Measurements from ENCODE around the gene MAP3K4.

The MAP3K4 gene

DNA sequence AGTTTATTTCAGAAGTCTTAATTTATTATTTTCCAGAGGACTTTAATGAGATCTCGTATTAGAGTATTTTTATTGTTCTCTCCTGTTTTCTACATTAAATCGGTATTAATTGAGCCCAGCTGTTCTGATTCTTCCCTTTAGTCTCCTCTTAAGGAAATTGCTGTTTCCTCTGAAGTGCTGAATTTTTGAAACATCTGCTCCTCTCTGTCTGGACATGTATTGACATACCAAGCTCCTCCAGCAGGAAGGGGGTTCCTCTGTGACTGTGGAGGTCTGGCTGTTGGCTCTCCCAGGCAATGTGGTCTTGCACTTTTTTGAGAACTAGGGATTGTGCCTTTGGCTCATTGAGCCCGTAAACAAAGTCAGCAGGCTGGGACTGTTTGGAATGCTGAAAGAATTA lies 74.9 kb downstream of the MAP3K4 start:
- H3K9me3 ChIP-seq: no peaks in the 10 kb centered on the region
- no peak for TF ChIP-seq CTCF (IDR thresholded peaks at IDR 0.05; ENCODE audit: low read depth, low read length)
- DNase-seq: no peak

GRCh38 chr6:161067749-161068148 lies 76.2 kb downstream of the MAP3K4 start:
- Histone ChIP-seq H3K4me3 (ENCODE audit: low read depth, low read length) (no peak overlapping the region), H3K4me1 (peaks cover 18% of the 10 kb centered on the region), H3K9me3 (no peaks in the 10 kb centered on the region), H3K27me3 (no peaks in the 10 kb centered on the region), H3K36me3 (no peaks in the 10 kb centered on the region)
- DNase-seq: no peak
- no peak for TF ChIP-seq CTCF (IDR thresholded peaks at IDR 0.05; ENCODE audit: low read depth, low read length)

More for the DNA sequence above, 74.9 kb downstream of the MAP3K4 start:
- Histone ChIP-seq H3K36me3 (no peaks in the 10 kb centered on the region), H3K27me3 (no peaks in the 10 kb centered on the region), H3K4me1 (peaks cover 18% of the 10 kb centered on the region), H3K4me3 (ENCODE audit: low read depth, low read length) (no peak overlapping the region)

DNA sequence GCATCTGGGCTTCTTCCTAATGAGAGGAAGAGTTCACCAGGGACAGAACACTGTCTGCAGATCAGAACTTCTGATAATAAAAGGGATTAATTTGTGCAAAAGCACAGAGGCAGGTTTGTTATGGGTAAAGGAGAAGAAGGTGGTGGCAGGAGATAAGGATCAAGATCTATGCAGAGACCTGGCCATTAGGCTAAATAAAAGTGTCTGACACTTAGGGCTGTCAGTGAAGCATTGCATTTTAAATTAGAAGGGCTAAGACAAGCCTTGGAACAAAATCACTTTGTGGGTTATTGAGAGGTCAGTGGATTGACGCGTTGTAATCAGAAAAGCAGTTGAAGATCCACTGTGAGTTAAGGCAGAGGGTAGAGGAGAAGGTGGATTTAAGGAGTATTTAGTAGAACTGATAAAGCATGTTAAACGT lies 76.8 kb downstream of the MAP3K4 start:
- Histone ChIP-seq H3K36me3 (no peaks in the 10 kb centered on the region), H3K27me3 (no peaks in the 10 kb centered on the region), H3K4me3 (ENCODE audit: low read depth, low read length) (no peak overlapping the region), H3K4me1 (peaks cover 18% of the 10 kb centered on the region), H3K9me3 (no peaks in the 10 kb centered on the region)
- no peak for TF ChIP-seq CTCF (IDR thresholded peaks at IDR 0.05; ENCODE audit: low read depth, low read length)
- no peak for DNase-seq

GRCh38 chr6:161073930-161074329 lies 82.4 kb downstream of the MAP3K4 start:
- peaks cover 8% of the 10 kb centered on the region for H3K36me3 ChIP-seq
- peak; percentile 36 for DNase-seq
- no peak for TF ChIP-seq CTCF (IDR thresholded peaks at IDR 0.05; ENCODE audit: low read depth, low read length)

DNA sequence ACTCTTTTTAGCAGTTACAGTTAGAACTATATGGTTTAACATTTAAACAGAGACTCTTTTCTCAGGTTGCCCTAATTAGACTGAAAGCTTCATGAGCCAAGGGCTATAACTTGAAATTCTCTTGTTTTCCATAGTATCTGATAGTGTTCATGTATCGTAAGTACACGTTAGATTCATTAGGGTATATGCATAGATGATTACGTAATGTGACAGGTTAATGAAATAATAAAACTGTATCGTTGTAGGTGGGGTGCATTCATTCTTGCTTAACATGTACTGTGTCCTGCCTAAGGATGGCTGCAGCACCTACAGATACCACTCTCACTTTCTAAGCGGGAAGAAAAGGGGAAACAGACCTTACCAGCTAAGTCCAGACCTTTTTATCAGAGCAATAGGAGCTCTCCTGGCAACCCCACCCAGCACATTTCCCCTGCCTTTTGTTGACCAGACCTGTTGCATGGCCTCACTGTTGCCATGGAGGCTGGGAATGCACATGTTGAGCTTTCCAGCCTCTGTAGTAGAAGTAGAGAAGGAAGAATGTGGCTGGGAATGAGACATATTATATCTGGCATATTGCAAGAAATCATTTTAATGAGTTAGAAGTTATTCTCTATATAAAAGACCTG lies 83.0 kb downstream of the MAP3K4 start:
- DNase-seq: no peak
- Histone ChIP-seq H3K36me3 (peaks cover 8% of the 10 kb centered on the region), H3K4me3 (ENCODE audit: low read depth, low read length) (no peak overlapping the region), H3K27me3 (no peaks in the 10 kb centered on the region), H3K9me3 (no peaks in the 10 kb centered on the region), H3K4me1 (no peaks in the 10 kb centered on the region)
- TF ChIP-seq CTCF (IDR thresholded peaks at IDR 0.05; ENCODE audit: low read depth, low read length): no peak

More at GRCh38 chr6:161073930-161074329, 82.4 kb downstream of the MAP3K4 start:
- Histone ChIP-seq H3K27me3 (no peaks in the 10 kb centered on the region), H3K4me3 (ENCODE audit: low read depth, low read length) (no peak overlapping the region), H3K4me1 (peaks cover 1% of the 10 kb centered on the region; the same call in 1 of the 2 replicates), H3K9me3 (no peaks in the 10 kb centered on the region)

- Histone ChIP-seq H3K27me3 (no peaks in the 10 kb centered on the region), H3K9me3 (no peaks in the 10 kb centered on the region), H3K4me3 (ENCODE audit: low read depth, low read length) (no peak overlapping the region), H3K4me1 (no peaks in the 10 kb centered on the region), H3K36me3 (peaks cover 13% of the 10 kb centered on the region)
- DNase-seq: no peak
- TF ChIP-seq CTCF (IDR thresholded peaks at IDR 0.05; ENCODE audit: low read depth, low read length): no peak
Observed at GRCh38 chr6:161076181-161076677, 84.7 kb downstream of the MAP3K4 start.
